Measurements from ENCODE around the gene SLC66A1. TPM values are rescaled to one million over a fixed set of nuclear protein-coding genes. Genes with fewer than 3 reads are reported as not detected.

Gene SLC66A1
- total RNA-seq, 1 donor = 18.6 TPM

DNA sequence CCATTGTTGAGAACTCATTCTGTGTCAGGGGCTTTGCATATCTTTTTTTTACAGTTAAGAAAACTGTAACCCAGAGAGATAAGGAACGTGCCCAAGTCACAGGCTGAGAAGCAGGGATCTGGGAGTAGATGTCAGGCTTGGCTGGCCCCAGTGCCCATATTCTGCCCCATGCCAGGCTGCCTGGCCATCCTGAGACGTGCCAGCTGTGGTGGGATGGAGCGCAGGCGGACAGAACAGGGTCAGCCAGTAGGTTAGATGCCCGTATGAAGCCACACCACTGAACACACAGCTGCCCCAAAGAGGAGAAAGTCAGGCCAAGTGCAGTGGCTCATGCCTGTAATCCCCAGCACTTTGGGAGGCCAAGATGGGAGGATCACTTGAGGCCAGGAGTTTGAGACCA lies 55.9 kb downstream of the SLC66A1 start:
- no peak for DNase-seq (ENCODE audit: low read depth)
- TF ChIP-seq, protein P1, sequence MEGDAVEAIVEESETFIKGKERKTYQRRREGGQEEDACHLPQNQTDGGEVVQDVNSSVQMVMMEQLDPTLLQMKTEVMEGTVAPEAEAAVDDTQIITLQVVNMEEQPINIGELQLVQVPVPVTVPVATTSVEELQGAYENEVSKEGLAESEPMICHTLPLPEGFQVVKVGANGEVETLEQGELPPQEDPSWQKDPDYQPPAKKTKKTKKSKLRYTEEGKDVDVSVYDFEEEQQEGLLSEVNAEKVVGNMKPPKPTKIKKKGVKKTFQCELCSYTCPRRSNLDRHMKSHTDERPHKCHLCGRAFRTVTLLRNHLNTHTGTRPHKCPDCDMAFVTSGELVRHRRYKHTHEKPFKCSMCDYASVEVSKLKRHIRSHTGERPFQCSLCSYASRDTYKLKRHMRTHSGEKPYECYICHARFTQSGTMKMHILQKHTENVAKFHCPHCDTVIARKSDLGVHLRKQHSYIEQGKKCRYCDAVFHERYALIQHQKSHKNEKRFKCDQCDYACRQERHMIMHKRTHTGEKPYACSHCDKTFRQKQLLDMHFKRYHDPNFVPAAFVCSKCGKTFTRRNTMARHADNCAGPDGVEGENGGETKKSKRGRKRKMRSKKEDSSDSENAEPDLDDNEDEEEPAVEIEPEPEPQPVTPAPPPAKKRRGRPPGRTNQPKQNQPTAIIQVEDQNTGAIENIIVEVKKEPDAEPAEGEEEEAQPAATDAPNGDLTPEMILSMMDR (IDR thresholded peaks at IDR 0.05; ENCODE audit: insufficient read depth, low read depth, low read length) = no peak
- no peak overlapping the region for H3K4me3 ChIP-seq (ENCODE audit: low read depth, low read length)

DNA sequence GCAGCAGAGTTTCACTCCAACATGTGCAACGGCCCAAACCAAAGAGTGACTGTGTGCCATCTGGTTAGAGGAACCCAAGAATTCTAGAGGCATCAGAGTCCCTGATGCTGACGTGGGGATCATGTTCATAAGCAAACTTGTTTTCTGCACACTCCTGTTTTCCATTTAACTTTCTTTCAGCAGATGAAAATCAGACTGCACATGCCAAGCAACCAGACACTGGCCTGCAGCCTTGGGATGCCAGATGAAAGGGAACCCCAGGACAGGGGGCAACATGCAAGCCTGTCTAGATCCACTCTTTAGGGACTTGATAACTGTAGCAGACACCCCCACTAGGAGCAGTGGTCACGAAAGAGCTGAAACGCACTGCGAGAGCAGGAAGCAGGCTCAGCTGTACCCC lies 56.8 kb downstream of the SLC66A1 start:
- no peak for DNase-seq (ENCODE audit: low read depth)
- no peak overlapping the region for H3K4me3 ChIP-seq (ENCODE audit: low read depth, low read length)
- TF ChIP-seq, protein P1 (IDR thresholded peaks at IDR 0.05; ENCODE audit: insufficient read depth, low read depth, low read length) = no peak

DNA sequence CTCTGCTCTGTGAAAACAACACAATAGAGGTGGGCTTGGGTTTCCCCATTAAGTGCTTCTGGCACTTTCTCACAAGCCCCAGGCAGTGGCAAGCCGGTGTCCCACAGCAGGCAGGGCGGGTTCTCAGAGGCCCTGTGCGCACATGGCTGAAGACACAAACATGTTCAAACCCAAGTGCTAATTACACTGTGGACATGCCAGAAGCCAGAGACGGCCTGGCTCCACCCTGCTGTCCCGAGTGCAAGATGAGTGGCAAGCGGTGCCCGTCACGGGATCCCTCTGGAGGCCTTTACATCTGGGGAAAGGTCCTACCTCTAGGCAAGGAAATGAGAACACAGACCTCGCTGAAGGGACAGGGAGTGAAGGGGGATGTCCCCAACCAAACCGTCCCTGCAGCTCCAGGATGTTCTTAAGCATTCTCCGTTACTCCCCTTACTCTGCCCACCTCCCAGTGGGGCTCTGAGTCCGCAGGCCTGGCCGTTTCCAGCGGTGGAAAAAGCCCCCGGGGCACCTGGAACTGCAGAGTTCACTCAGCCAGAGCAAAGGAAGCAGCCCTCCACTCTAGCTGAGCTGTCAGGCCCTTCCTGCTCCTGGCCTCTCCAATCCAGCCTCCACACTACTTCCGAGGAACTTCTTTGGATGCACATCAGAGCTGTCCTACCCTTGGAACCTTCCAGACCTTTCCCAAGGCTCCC lies 57.4 kb downstream of the SLC66A1 start:
- H3K4me3 ChIP-seq (ENCODE audit: low read depth, low read length) = no peak overlapping the region
- no peak for DNase-seq (ENCODE audit: low read depth)
- TF ChIP-seq, protein P1 (IDR thresholded peaks at IDR 0.05; ENCODE audit: insufficient read depth, low read depth, low read length) = no peak

DNA sequence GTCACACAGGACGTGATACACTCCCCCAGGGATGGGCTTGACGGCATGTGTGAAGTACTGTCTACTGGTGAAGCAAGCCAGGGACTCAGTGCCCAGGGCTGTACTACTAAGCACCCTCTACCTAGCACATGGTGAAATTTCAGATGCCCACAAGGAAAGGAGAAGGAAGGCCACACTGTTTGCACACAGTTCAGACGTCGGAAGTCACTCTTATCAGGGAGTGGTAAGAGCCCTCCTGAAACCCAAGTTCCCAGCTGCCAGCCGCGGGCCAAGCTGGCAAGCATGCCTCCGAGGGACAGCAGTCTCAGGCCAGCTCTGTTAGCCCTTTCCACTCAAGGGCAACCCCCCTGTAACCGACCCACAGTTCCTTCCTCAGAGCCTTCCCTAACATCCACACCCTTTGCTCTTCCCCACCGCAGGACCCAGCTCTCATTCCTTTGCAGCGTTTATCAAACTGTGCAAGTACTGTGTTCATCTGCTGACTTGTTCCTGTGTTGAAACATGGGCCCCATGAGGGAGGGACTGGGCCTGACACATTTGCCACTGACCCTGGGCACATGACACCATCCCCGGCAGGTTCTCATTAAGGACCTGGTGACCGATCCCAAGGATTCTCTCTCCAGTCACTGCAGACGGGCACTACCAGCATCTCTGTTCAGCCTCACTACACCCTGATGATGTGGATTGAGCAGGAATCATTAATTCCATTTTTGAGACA lies 58.5 kb downstream of the SLC66A1 start:
- no peak for DNase-seq (ENCODE audit: low read depth)
- TF ChIP-seq, protein P1 (IDR thresholded peaks at IDR 0.05; ENCODE audit: insufficient read depth, low read depth, low read length) = no peak
- H3K4me3 ChIP-seq (ENCODE audit: low read depth, low read length) = no peak overlapping the region

DNA sequence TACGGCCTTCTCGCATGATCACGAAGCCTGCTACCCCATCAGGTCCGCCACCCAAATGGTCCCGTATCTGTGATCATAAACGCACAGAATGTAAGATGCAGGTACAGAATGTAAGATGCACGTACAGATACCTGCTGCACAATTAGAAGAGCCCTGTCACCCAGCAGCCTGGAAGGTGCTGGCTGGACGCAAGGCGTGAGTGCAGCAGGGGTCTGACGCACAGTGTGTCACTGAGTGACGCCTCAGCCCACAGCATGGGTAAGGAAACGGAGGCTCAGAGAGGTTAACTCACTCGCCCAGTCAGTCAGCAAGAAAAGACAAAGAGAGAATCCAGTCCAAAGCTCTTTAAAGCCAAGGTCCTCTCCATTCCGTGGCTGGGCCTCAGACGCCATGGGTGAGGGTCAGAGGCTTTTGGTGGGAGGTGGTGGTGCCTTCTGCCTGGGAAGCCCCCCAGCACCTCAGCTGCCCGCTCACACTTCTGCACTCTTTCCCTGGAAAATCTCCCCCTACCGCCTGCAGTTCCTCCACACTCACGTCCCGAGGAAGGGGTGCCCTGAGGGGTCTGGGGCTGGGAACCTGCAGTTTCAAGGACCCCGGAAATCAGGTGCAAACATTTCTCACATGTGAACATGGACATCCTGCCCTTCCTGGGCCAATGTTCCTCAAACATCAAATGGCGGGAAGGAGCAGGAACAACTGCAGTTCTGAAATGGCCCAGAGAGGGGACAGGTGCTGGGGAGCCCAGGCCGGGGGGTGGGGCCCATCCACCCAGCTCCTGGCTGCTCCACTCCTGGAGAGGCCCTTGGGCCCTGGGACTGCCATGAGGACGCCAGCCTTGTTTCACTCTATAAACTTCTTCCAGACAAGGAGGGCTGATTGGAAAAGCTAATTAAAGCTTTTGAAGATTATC lies 59.4 kb downstream of the SLC66A1 start:
- TF ChIP-seq, protein P1 (IDR thresholded peaks at IDR 0.05; ENCODE audit: insufficient read depth, low read depth, low read length) = no peak
- no peak for DNase-seq (ENCODE audit: low read depth)
- H3K4me3 ChIP-seq (ENCODE audit: low read depth, low read length) = no peak overlapping the region

DNA sequence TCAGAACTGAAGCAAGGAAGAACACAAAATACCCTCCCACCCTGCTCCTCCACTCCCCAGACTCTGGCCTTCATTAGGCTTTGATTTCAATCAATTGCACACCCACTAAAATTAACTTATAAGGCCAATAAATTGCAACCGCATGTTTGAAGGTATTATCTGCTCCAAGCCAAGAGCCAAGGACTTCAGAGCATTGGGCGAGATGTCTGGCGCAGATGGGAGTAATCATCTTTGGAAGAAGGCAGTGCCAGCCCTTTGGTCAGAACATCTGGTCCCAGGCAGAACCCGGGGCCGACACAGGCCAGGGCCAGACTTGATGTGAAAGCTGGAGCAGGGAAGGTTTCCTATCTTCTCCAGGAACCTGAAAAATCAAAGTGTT lies 60.0 kb downstream of the SLC66A1 start:
- TF ChIP-seq, protein P1 (IDR thresholded peaks at IDR 0.05; ENCODE audit: insufficient read depth, low read depth, low read length) = no peak
- no peak overlapping the region for H3K4me3 ChIP-seq (ENCODE audit: low read depth, low read length)
- DNase-seq (ENCODE audit: low read depth) = no peak

Data from fibroblast of villous mesenchyme (primary cell).